Erythroblast (primary cell): Measurements from ENCODE around the gene AP3B1.

ENCODE experiments used
- GATA1 ChIP-seq: IDR thresholded peaks from 2 replicates; pipeline ENCODE4 v1.6.1; 2011; ENCODE audit warnings: low read depth, mild to moderate bottlenecking, control low read depth, low read length, moderate library complexity
- POLR2A ChIP-seq: IDR thresholded peaks from 2 replicates; pipeline ENCODE4 v1.6.1; 2011; ENCODE audit warnings: mild to moderate bottlenecking, low read length

DNA sequence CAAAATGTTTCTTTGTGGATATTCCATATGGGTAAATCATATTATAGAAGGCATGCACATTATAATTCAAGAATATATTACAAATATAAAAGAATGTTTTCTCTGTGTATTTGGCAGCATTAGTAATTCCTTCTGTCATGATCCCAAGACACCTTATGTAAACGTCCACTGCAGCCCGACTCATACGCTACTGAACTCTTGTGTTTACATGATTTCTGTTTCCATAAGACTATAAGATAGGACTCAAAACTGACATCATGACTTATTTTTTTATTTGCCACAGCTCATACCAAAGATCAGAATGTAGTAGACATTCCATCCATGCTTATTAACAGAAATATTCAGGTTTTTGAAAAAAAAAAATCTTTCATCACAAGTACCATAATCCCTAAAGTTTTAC, 234.1 kb downstream of the AP3B1 start:
- TF ChIP-seq POLR2A (no peak), GATA1 (no peak)
